Heart right ventricle (tissue), 16 donors: ENCODE results near the gene MGAT5. TPM values are rescaled to one million over a fixed set of nuclear protein-coding genes. Genes with fewer than 3 reads are reported as not detected.
A peak's percentile ranks its signal among the peaks of the same experiment; 100 is the strongest.

Experiments used
- ATAC-seq, 8 donors: fragments of 200-7000 bp; cut with Tn5 transposase; one replicate each; pipeline ENCODE4 v1.9.1; 2020; ENCODE audit warnings: mild to moderate bottlenecking in 8 of 8, moderate library complexity in 8 of 8, moderate number of reproducible peaks in 1 of 8
- DNase-seq, 2 donors: peaks; one replicate each; pipeline ENCODE4 v3.0.0-alpha.2; 2020
- H3K27ac ChIP-seq, 10 donors: fragments of 200-600 bp; sonication (generic) in 2 of 10; one replicate each; pipeline versions ENCODE4 v1.5.0 to v1.8.0; 2020 to 2022; ENCODE audit warnings: mild to moderate bottlenecking in 3 of 10
- H3K27me3 ChIP-seq, 7 donors: fragments of 200-600 bp; one replicate each; pipeline ENCODE4 v1.8.0; 2021 to 2022; ENCODE audit warnings: mild to moderate bottlenecking in 2 of 7
- H3K36me3 ChIP-seq, 9 donors: fragments of 200-600 bp; sonication (generic) in 1 of 9; one replicate each; pipeline versions ENCODE4 v1.5.0 to v1.8.0; 2020 to 2022; ENCODE audit warnings: mild to moderate bottlenecking in 2 of 9
- H3K4me1 ChIP-seq, 9 donors: fragments of 200-600 bp; sonication (generic) in 1 of 9; one replicate each; pipeline versions ENCODE4 v1.5.0 to v1.8.0; 2020 to 2022; ENCODE audit warnings: mild to moderate bottlenecking in 4 of 9
- H3K4me3 ChIP-seq, 10 donors: fragments of 200-600 bp; sonication (generic) in 2 of 10; one replicate each; pipeline versions ENCODE4 v1.5.0 to v1.8.0; 2020 to 2022; ENCODE audit warnings: mild to moderate bottlenecking in 7 of 10, moderate library complexity in 2 of 10
- H3K9me3 ChIP-seq, 11 donors: fragments of 200-600 bp in 10 of 11; sonication (generic) in 2 of 11; one replicate each; pipeline versions ENCODE4 v1.5.0 to v1.8.0; 2013 to 2022; ENCODE audit warnings: mild to moderate bottlenecking in 2 of 11, control low read depth in 1 of 11, moderate library complexity in 1 of 11
- CTCF ChIP-seq, 9 donors: fragments of 200-600 bp; sonication (generic) in 2 of 9; IDR thresholded peaks; one replicate each; pipeline versions ENCODE4 v1.5.0 to v1.8.0; 2021 to 2022; ENCODE audit warnings: antibody characterized with exemption in 9 of 9, mild to moderate bottlenecking in 5 of 9, moderate library complexity in 1 of 9
- WGBS, 2 donors: extraction: QIAGEN DNeasy Blood & Tissue Kit; methylation state at CpG; one replicate each; pipeline ENCODE4 v1.1.7; 2013; ENCODE audit warnings: inconsistent platforms in 1 of 2; 5-methylcytosine and 5-hydroxymethylcytosine counted together
- intact Hi-C, 10 donors: fragments of 100-400 bp; cut with DNase I; formaldehyde crosslinking; loops; one replicate each; pipeline versions ENCODE4 v1.11.1 to v1.14.2; 2022
- polyA plus RNA-seq, 2 donors: library from polyadenylated mRNA; stranded (reverse); fragments of 200-250 nt; gene quantifications; one replicate each; pipeline ENCODE4 v1.2.3, GENCODE V29; 2013
- total RNA-seq, 10 donors: library from RNA; stranded (reverse); fragmentation: NEBNext Ultra II Directional in 3 of 10; extraction: Animal tissue kit (Norgen Biotek cat#: 25700) in 3 of 10; gene quantifications; one replicate each; pipeline versions ENCODE4 v1.2.1 to v1.2.4, GENCODE V29; 2021 to 2023
- donor health status: Arrhythmogenic right ventricular cardiomyopathy.
- donor health status: ischemic (EF 13 %, LVEDD 7.1; RV severe dilation, severe dysfunction).
- donor health status: healthy with polysubstance abuse.
- donor health status: DM: no; HTN: yes; CAD: no.
- donor health status: DM: no; HTN: no; CAD: no.
- donor health status: ischemic (EF 25% LVEDD 6.9; RV normal size, moderate dysfunction).
- donor health status: ischemic (EF 25% LVEDD 5.7; RV mildly dilated, moderate dysfunction).
- donor health status: healthy.
- donor health status: DM: yes; HTN: yes; CAD: no.
- donor health status: Ischemic cardiomyopathy.
- donor health status: ischemic (EF 35%, LVEDD 5.7; RV mildly dilated, moderate dysfunction).
- donor health status: nonischemic (EF 11% LVEDD 7.7; RV severe dilation, severe dysfunction).
- donor health status: DM: yes; HTN: yes; CAD: no.
- donor health status: PGD.
- donor health status: ischemic (EF 29% LVEDD 5.4; RV normal size, mild dysfunction).
- donor health status: nonischemic (EF 23%, LVEDD 6.1; RV moderate dilation, normal function).

Gene MGAT5
- total and polyA plus RNA-seq, 12 donors = 6.4 to 111 (median 92.2) TPM

GRCh38 chr2:134315471-134315870 lies 61.6 kb downstream of the MGAT5 start:
- intact Hi-C loops = no loop called here
- 74 to 81% methylated on average over 2 of the region's 2 CpGs for WGBS, 2 donors
- no peak for ATAC-seq
- Histone ChIP-seq H3K9me3 (no peaks in the 10 kb centered on the region), H3K27ac (peak overlapping the region in 4 of 10 donors; percentile 18 to 58 (median 50)), H3K4me1 (peaks cover 8 to 71% (median 46%) of the 10 kb centered on the region in 9 donors), H3K36me3 (peaks cover 0 to 26% (median 0%) of the 10 kb centered on the region in 9 donors), H3K4me3 (no peak overlapping the region), H3K27me3 (no peaks in the 10 kb centered on the region)
- TF ChIP-seq CTCF (IDR thresholded peaks at IDR 0.05) = no peak
- DNase-seq = no peak

GRCh38 chr2:134319596-134320254 lies 65.9 kb downstream of the MGAT5 start:
- no peak for TF ChIP-seq CTCF (IDR thresholded peaks at IDR 0.05)
- Histone ChIP-seq H3K27ac (no peak overlapping the region), H3K27me3 (no peaks in the 10 kb centered on the region), H3K9me3 (no peaks in the 10 kb centered on the region), H3K4me3 (no peak overlapping the region), H3K36me3 (peaks cover 0 to 29% (median 0%) of the 10 kb centered on the region in 9 donors), H3K4me1 (peaks cover 11 to 62% (median 42%) of the 10 kb centered on the region in 9 donors)
- 45 to 53% methylated on average over 2 of the region's 2 CpGs for WGBS, 2 donors
- intact Hi-C loops = no loop called here
- ATAC-seq (no peak), DNase-seq (no peak)

GRCh38 chr2:134320930-134321329 lies 67.1 kb downstream of the MGAT5 start:
- H3K27me3 ChIP-seq = no peaks in the 10 kb centered on the region
- ATAC-seq (no peak), DNase-seq (no peak)
- no peak for TF ChIP-seq CTCF (IDR thresholded peaks at IDR 0.05)
- WGBS, 2 donors = 89 to 94% methylated on average over 3 of the region's 3 CpGs
- intact Hi-C loops = no loop called here
- no peak overlapping the region for H3K27ac ChIP-seq
- no peak overlapping the region for H3K4me3 ChIP-seq
- H3K4me1 ChIP-seq = peaks cover 7 to 62% (median 42%) of the 10 kb centered on the region in 9 donors
- no peaks in the 10 kb centered on the region for H3K9me3 ChIP-seq
- peaks cover 0 to 29% (median 0%) of the 10 kb centered on the region in 9 donors for H3K36me3 ChIP-seq

DNA sequence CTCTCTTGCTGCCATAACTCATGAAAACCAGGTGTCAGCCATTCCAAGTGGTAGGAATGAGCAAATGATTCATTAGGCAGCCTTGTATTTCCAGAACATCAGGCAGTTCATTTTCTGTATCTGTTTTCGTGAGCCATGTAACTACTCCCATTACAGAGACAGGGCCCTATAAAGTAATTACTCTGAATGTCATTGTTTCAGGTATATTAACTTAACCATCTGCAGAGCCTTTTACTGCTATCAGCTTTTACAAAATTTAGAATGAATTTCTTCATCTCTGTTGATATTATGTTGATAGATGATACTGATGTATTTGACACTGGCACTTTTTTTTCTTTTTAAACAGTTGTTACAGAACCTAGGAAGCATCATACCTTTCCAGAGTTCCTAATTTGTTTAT lies 69.9 kb downstream of the MGAT5 start:
- intact Hi-C loops = no loop called here
- Histone ChIP-seq H3K4me3 (no peak overlapping the region), H3K36me3 (peaks cover 0 to 17% (median 0%) of the 10 kb centered on the region in 9 donors), H3K27me3 (no peaks in the 10 kb centered on the region), H3K27ac (peak overlapping the region in 1 of 10 donors; percentile 36), H3K4me1 (peaks cover 3 to 64% (median 38%) of the 10 kb centered on the region in 9 donors), H3K9me3 (no peaks in the 10 kb centered on the region)
- ATAC-seq (no peak), DNase-seq (no peak)
- TF ChIP-seq CTCF (IDR thresholded peaks at IDR 0.05) = no peak
- WGBS, 2 donors = 93 to 96% methylated on average over 1 of the region's 1 CpG
